ENCODE data around the gene HBE1. TPM values are rescaled to one million over a fixed set of nuclear protein-coding genes. Genes with fewer than 3 reads are reported as not detected.
"Not testable (repeated sequence)": the region's sequence is repeated elsewhere in the genome, so short reads cannot be mapped to it uniquely, and the experiment has no call there.

The HBE1 gene
- total and polyA plus RNA-seq, 2 of the 4 experiments (the other 2 are of a cell fraction): 3.2 to 12.7 TPM

DNA sequence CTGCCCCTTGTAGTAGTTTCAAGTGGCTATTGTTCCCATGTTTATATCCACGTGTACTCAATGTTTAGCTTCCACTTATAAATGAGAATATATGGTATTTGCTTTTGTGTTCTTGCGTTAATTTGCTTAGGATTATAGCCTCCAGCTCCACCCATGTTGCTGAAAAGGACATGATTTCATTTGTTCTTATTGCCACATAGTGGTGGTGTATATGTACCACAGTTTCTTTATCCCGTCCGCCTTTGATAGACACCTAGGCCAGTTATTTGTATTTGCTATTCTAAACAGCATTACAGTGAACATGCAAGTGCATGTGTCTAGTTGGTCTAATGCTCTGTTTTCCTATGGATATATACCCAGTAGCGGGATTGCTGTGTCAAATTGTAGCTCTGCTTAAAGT is 47.5 kb upstream of the HBE1 start:
- Histone ChIP-seq H3K36me3 (ENCODE audit: control insufficient read depth, insufficient read depth, low read length) (no peaks in the 10 kb centered on the region), H3K9ac (ENCODE audit: low read depth, low read length) (no peak overlapping the region), H2BK120ac (ENCODE audit: low read depth, low read length) (peak overlapping the region; percentile 18; the same call in 1 of the 2 replicates), H3K9me3 (ENCODE audit: control insufficient read depth, insufficient read depth, low read length) (no peaks in the 10 kb centered on the region), H2AK5ac (ENCODE audit: low read depth, low read length) (no peak overlapping the region), H4K8ac (ENCODE audit: low read depth in 2 of 2, low read length in 2 of 2) (no peak overlapping the region), H3K79me1 (ENCODE audit: low read depth in 1 of 2, low read length in 2 of 2) (no peaks in the 10 kb centered on the region), H3K9me1 (ENCODE audit: insufficient read depth, low read length) (no peaks in the 10 kb centered on the region), H2AFZ (replicated peaks; ENCODE audit: low read length, poor library complexity) (no peak overlapping the region), H4K20me1 (ENCODE audit: insufficient read depth, low read length) (no peaks in the 10 kb centered on the region), H3K27ac (ENCODE audit: insufficient read depth, low read length) (no peak overlapping the region), H2AK9ac (replicated peaks; ENCODE audit: low read depth, low read length, poor library complexity) (no peak overlapping the region), H3K4me1 (ENCODE audit: control insufficient read depth, insufficient read depth, low read length) (no peaks in the 10 kb centered on the region; the same call in 1 of the 2 replicates), H3K4me2 (ENCODE audit: low read depth, low read length) (no peak overlapping the region), H2BK15ac (ENCODE audit: low read depth, low read length) (no peak overlapping the region), H2BK5ac (ENCODE audit: low read depth, low read length, poor library complexity, severe bottlenecking) (no peak overlapping the region), H3K4ac (ENCODE audit: low read depth, low read length) (no peak overlapping the region), H4K5ac (ENCODE audit: low read depth, low read length) (no peak overlapping the region), H3K23ac (ENCODE audit: low read depth, low read length) (no peak overlapping the region), H3K18ac (ENCODE audit: low read depth, low read length) (no peak overlapping the region), H2BK20ac (ENCODE audit: low read depth, low read length) (peak overlapping the region; percentile 9; the same call in 1 of the 2 replicates), H3K56ac (ENCODE audit: extremely low read depth, insufficient read depth, low read length) (no peak overlapping the region), H3K4me3 (ENCODE audit: insufficient read depth, low read depth, low read length) (no peak overlapping the region), H3K27me3 (ENCODE audit: control insufficient read depth, insufficient read depth, low read length) (no peaks in the 10 kb centered on the region), H4K91ac (ENCODE audit: insufficient read depth, low read depth, low read length) (no peak overlapping the region), H3K14ac (replicated peaks; ENCODE audit: low read depth, low read length) (no peak overlapping the region)
- intact Hi-C loops (cut with micrococcal nuclease) (no loop called here), in situ Hi-C loops (cut with MboI; ENCODE audit: low sequenced_read_pairs) (no loop called here), dilution Hi-C loops (cut with HindIII; ENCODE audit: low sequenced_read_pairs, unreplicated experiment) (no loop called here)
- ATAC-seq (ENCODE audit: low read depth) (no peak), DNase-seq (no peak)
- ChIA-PET CTCF (interaction anchor here (0.7 to 0.9 kb wide), 2 partner anchors 11 to 192 kb away, joined by 3 to 4 read pairs; no protein-coding TSS in a partner anchor), POLR2A (ENCODE audit: unreplicated experiment) (no interaction called here)
- WGBS, 2 experiments (ENCODE audit: extremely low coverage in 2 of 2, insufficient read length in 1 of 2): no CpG with 5 or more reads among the region's 5 CpGs
- TF ChIP-seq SMC3 (IDR thresholded peaks at IDR 0.05; ENCODE audit: low read depth, low read length) (no peak), CEBPB (IDR thresholded peaks at IDR 0.05; ENCODE audit: low read depth, low read length) (no peak), MAZ (IDR thresholded peaks at IDR 0.05; ENCODE audit: borderline replicate concordance, low read depth, low read length) (no peak), MXI1 (IDR thresholded peaks at IDR 0.05; ENCODE audit: borderline replicate concordance, low read depth, low read length) (no peak)
- TF ChIP-seq, protein P1, sequence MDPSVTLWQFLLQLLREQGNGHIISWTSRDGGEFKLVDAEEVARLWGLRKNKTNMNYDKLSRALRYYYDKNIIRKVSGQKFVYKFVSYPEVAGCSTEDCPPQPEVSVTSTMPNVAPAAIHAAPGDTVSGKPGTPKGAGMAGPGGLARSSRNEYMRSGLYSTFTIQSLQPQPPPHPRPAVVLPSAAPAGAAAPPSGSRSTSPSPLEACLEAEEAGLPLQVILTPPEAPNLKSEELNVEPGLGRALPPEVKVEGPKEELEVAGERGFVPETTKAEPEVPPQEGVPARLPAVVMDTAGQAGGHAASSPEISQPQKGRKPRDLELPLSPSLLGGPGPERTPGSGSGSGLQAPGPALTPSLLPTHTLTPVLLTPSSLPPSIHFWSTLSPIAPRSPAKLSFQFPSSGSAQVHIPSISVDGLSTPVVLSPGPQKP (IDR thresholded peaks at IDR 0.05; ENCODE audit: borderline replicate concordance, low read depth, low read length): no peak
- no TSS peak for BruUV-seq (replicated peaks)

DNA sequence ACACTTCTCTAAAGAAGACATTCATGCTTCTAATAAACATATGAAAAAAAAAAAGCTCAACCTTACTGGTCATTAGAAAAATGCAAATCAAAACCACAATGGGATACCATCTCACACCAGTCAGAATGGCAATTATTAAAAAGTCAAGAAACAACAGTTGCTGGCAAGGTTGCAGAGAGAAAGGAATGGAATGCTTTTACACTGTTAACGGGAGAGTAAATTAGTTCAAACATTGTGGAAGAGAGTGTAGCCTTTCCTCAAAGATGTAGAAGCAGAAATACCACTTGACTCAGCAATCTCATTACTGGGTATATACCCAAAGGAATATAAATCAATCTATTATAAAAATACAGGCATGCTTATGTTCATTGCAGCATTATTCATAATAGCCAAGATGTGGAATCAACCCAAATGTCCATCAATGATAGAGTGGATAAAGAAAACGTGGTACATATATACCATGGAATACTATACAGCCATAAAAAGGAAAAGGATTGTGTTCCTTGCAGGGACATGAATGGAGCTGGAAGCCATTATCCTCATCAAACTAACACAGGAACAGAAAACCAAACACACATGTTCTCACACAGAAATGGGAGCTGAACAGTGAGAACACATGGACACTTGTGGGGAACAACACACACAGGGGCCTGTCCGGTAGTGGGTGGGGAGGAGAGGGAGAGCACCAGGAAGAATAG is 43.7 kb upstream of the HBE1 start:
- intact Hi-C loops (cut with micrococcal nuclease); H2AK5ac ChIP-seq (ENCODE audit: low read depth, low read length); H3K4me2 ChIP-seq (ENCODE audit: low read depth, low read length); H2BK120ac ChIP-seq (ENCODE audit: low read depth, low read length); H2BK5ac ChIP-seq (ENCODE audit: low read depth, low read length, poor library complexity, severe bottlenecking); H3K4me1 ChIP-seq (ENCODE audit: control insufficient read depth, insufficient read depth, low read length); DNase-seq; H2BK15ac ChIP-seq (ENCODE audit: low read depth, low read length); H4K91ac ChIP-seq (ENCODE audit: insufficient read depth, low read depth, low read length); BruUV-seq (replicated peaks); H3K4ac ChIP-seq (ENCODE audit: low read depth, low read length); ATAC-seq (ENCODE audit: low read depth); H3K23ac ChIP-seq (ENCODE audit: low read depth, low read length); H4K8ac ChIP-seq (ENCODE audit: low read depth in 2 of 2, low read length in 2 of 2); H3K27me3 ChIP-seq (ENCODE audit: control insufficient read depth, insufficient read depth, low read length); CTCF ChIA-PET; H4K5ac ChIP-seq (ENCODE audit: low read depth, low read length); H2AFZ ChIP-seq (replicated peaks; ENCODE audit: low read length, poor library complexity); H3K36me3 ChIP-seq (ENCODE audit: control insufficient read depth, insufficient read depth, low read length); H3K9me1 ChIP-seq (ENCODE audit: insufficient read depth, low read length); H3K4me3 ChIP-seq (ENCODE audit: insufficient read depth, low read depth, low read length); H3K9ac ChIP-seq (ENCODE audit: low read depth, low read length); in situ Hi-C loops (cut with MboI; ENCODE audit: low sequenced_read_pairs); H3K9me3 ChIP-seq (ENCODE audit: control insufficient read depth, insufficient read depth, low read length); H3K14ac ChIP-seq (replicated peaks; ENCODE audit: low read depth, low read length); H3K56ac ChIP-seq (ENCODE audit: extremely low read depth, insufficient read depth, low read length); H2AK9ac ChIP-seq (replicated peaks; ENCODE audit: low read depth, low read length, poor library complexity); H3K27ac ChIP-seq (ENCODE audit: insufficient read depth, low read length); POLR2A ChIA-PET (ENCODE audit: unreplicated experiment); dilution Hi-C loops (cut with HindIII; ENCODE audit: low sequenced_read_pairs, unreplicated experiment); H3K79me1 ChIP-seq (ENCODE audit: low read depth in 1 of 2, low read length in 2 of 2); H3K18ac ChIP-seq (ENCODE audit: low read depth, low read length); H2BK20ac ChIP-seq (ENCODE audit: low read depth, low read length); H4K20me1 ChIP-seq (ENCODE audit: insufficient read depth, low read length): not testable (repeated sequence)
- WGBS, 2 experiments (ENCODE audit: extremely low coverage in 2 of 2, insufficient read length in 1 of 2): 86% methylated on average over 1 of the region's 3 CpGs; no CpG with 5 or more reads in 1 of the 2 experiments
